ENCODE measurements around the gene CALML4.
A peak's percentile ranks its signal among the peaks of the same experiment; 100 is the strongest.
"Not testable (repeated sequence)": the region's sequence is repeated elsewhere in the genome, so short reads cannot be mapped to it uniquely, and the experiment has no call there.

CALML4 gene

DNA sequence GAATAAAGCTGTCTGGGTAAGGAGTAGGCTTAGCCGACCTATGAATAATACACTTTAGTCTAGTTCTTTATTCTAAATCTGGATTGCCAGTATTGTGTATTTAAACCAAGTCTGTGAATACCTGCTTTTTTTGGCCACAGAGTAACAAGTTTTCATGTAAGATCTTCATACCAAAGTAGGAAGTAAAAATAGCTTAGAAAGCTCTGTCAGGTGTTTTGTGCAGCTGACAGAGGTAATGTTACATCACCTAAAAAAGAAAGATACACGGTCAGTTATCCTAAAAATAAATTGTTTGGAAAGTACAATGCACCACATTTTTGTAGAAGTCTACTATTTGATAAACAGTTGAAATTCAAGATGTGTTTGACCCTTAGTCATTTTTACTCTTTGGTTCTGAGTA lies 16.5 kb downstream of the CALML4 start:
- H3K36me3 ChIP-seq (ENCODE audit: control insufficient read depth in 2 of 2, insufficient read depth in 2 of 2, low read length in 2 of 2) = peaks cover 8 to 14% of the 10 kb centered on the region in 2 donors
- H3K9ac ChIP-seq (ENCODE audit: low read length in 2 of 2) = peak overlapping the region in 1 of 2 donors; percentile 19
- peak overlapping the region in 1 of 2 donors; percentile 33 for H3K4me3 ChIP-seq (ENCODE audit: low read length in 2 of 2)
- peak overlapping the region; percentile 73 for H3K27ac ChIP-seq (ENCODE audit: low read length)
- H3K4me1 ChIP-seq (ENCODE audit: control insufficient read depth, insufficient read depth, low read length) = peaks cover 23% of the 10 kb centered on the region
- no peaks in the 10 kb centered on the region for H3K9me3 ChIP-seq (ENCODE audit: control insufficient read depth in 2 of 2, low read length in 2 of 2)
- H3K27me3 ChIP-seq (ENCODE audit: control insufficient read depth in 1 of 2, insufficient read depth in 2 of 2, low read length in 2 of 2) = no peaks in the 10 kb centered on the region

DNA sequence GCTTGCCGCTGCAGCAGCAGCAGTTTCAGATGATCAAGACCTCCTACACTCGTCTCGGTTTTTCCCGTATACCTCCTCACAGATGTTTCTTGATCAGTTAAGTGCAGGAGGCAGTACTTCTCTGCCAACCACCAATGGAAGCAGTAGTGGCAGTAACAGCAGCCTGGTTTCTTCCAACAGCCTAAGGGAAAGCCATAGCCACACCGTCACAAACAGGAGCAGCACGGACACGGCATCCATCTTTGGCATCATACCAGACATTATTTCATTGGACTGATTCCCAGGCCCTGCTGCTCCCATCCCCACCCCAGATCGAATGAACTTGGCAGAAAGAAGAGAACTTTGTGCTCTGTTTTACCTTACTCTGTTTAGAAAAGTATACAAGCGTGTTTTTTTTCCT lies 17.6 kb downstream of the CALML4 start:
- Histone ChIP-seq H3K9me3 (ENCODE audit: control insufficient read depth in 2 of 2, low read length in 2 of 2) (no peaks in the 10 kb centered on the region), H3K9ac (ENCODE audit: low read length in 2 of 2) (peak overlapping the region; percentile 42 to 60), H3K4me3 (ENCODE audit: low read length in 2 of 2) (peak overlapping the region; percentile 29 to 65), H3K27ac (ENCODE audit: low read length) (peak overlapping the region; percentile 73), H3K27me3 (ENCODE audit: control insufficient read depth in 1 of 2, insufficient read depth in 2 of 2, low read length in 2 of 2) (no peaks in the 10 kb centered on the region), H3K4me1 (ENCODE audit: control insufficient read depth, insufficient read depth, low read length) (peaks cover 16% of the 10 kb centered on the region), H3K36me3 (ENCODE audit: control insufficient read depth in 2 of 2, insufficient read depth in 2 of 2, low read length in 2 of 2) (peaks cover 10 to 18% of the 10 kb centered on the region in 2 donors)

DNA sequence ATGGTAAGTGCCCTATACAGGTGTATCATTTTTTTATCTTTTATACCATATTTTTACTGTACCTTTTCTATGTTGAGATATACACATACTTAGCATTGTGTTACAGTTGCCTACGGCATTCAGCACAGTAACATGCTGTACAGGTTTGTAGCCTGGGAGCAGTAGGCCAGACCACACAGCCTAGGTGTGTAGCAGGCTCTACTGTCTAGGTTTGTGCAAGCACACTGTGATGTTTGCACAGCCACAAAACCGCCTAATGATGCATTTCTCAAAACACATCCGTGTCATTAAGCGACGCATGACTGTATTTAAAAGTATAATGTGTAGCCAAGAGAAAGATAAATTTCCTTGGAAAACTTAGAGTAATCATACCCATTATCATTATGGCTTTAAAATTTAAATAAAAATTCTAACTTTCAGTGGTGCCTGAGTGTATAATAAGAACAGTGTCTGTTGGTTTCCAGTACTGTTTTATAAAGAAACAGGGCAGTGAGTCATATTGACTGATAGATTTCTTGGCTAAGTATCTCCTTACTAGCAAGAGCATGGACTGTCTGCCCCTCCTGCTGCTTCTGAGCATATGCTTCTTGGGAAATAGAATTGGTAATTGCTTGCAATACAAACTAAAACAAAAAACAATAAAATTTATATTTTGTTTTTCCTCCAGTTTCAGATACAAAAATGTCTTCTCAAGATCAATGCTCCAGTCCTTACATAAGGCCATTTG lies 18.3 kb downstream of the CALML4 start:
- H3K27ac ChIP-seq (ENCODE audit: low read length) = peak overlapping the region; percentile 73
- H3K4me1 ChIP-seq (ENCODE audit: control insufficient read depth, insufficient read depth, low read length) = peaks cover 13% of the 10 kb centered on the region
- H3K9ac ChIP-seq (ENCODE audit: low read length in 2 of 2) = peak overlapping the region in 1 of 2 donors; percentile 60
- no peaks in the 10 kb centered on the region for H3K9me3 ChIP-seq (ENCODE audit: control insufficient read depth in 2 of 2, low read length in 2 of 2)
- peak overlapping the region in 1 of 2 donors; percentile 29 for H3K4me3 ChIP-seq (ENCODE audit: low read length in 2 of 2)
- H3K27me3 ChIP-seq (ENCODE audit: control insufficient read depth in 1 of 2, insufficient read depth in 2 of 2, low read length in 2 of 2) = no peaks in the 10 kb centered on the region
- H3K36me3 ChIP-seq (ENCODE audit: control insufficient read depth in 2 of 2, insufficient read depth in 2 of 2, low read length in 2 of 2) = peaks cover 12 to 18% of the 10 kb centered on the region in 2 donors

DNA sequence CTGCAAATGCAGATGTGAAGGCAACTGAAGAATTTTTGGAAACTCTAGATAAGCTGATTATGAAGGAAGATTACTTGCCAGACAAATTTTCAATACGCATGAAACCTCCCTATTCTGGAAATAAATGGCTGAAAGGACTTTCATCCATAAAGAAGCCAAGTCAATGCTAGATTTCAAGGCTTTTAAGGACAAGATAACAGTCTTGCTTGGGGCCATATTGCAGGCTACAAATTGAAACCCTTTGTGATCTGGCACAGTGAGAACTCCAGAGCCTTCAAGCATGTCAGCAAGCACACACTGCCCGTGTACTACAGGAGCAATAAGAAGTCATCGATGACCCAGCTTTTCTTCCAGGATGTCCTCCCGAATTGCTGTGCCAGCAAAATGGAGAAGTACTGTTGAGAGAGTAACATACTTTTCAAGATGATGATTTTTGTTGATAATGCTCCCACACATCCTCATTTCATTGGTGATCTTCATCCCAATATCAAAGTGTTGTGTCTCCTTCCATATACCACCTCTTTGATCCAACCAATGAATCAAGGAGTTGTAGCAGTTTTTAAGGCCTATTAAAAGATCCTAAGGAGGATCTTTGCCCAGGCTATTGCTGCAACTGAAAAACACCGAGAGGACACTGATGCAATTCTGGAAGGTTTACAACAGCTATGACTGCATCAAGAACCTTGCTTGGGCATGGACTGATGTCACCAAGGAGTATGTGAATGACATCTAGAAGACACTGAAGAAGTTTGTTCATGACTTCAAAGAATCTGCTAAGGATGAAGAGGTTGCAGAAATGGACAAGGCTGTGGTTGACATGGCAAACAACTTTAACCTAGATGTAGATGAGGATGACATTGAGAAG lies 20.3 kb downstream of the CALML4 start:
- Histone ChIP-seq H3K36me3 (ENCODE audit: control insufficient read depth in 2 of 2, insufficient read depth in 2 of 2, low read length in 2 of 2) (peaks cover 19 to 22% of the 10 kb centered on the region in 2 donors), H3K9ac (ENCODE audit: low read length in 2 of 2) (no peak overlapping the region), H3K27me3 (ENCODE audit: control insufficient read depth in 1 of 2, insufficient read depth in 2 of 2, low read length in 2 of 2) (no peaks in the 10 kb centered on the region), H3K9me3 (ENCODE audit: control insufficient read depth in 2 of 2, low read length in 2 of 2) (no peaks in the 10 kb centered on the region), H3K4me3 (ENCODE audit: low read length in 2 of 2) (no peak overlapping the region), H3K4me1 (ENCODE audit: control insufficient read depth, insufficient read depth, low read length) (peaks cover 10% of the 10 kb centered on the region), H3K27ac (ENCODE audit: low read length) (no peak overlapping the region)

DNA sequence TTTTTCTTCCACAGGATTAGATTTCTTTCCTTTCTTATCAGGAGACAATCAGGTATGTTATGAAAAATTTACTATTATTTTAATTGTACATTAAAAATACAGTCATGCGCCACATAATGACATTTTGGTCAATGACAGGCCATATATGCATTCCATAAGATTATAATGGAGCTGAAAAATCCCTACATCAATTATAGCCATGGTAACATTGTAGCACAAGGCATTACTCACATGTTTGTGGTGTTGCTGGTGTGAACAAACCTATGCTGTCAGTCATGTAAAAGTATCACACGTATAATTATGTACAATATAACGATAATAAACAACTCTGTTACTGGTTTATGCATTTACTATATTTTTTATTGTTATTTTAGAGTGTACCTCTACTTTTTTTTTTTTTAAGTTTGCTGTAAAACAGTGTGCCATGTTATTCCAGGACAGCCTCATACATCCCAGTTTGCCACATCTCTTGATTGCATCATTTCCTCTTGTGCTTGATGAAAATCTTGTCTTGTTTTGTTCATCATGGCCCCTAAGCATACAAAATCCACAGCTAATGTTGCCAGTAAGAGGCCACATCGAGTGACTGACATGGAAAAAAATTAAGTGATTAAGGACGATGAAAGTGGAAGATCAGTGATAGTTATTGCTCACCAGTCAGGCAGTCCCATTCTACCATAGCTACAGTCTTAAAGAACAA lies 21.4 kb downstream of the CALML4 start:
- peaks cover 10% of the 10 kb centered on the region for H3K4me1 ChIP-seq (ENCODE audit: control insufficient read depth, insufficient read depth, low read length)
- no peak overlapping the region for H3K27ac ChIP-seq (ENCODE audit: low read length)
- H3K36me3 ChIP-seq (ENCODE audit: control insufficient read depth in 2 of 2, insufficient read depth in 2 of 2, low read length in 2 of 2) = peaks cover 19 to 22% of the 10 kb centered on the region in 2 donors
- H3K9me3 ChIP-seq (ENCODE audit: control insufficient read depth in 2 of 2, low read length in 2 of 2) = no peaks in the 10 kb centered on the region
- H3K9ac ChIP-seq (ENCODE audit: low read length in 2 of 2) = no peak overlapping the region
- no peaks in the 10 kb centered on the region for H3K27me3 ChIP-seq (ENCODE audit: control insufficient read depth in 1 of 2, insufficient read depth in 2 of 2, low read length in 2 of 2)
- no peak overlapping the region for H3K4me3 ChIP-seq (ENCODE audit: low read length in 2 of 2)

DNA sequence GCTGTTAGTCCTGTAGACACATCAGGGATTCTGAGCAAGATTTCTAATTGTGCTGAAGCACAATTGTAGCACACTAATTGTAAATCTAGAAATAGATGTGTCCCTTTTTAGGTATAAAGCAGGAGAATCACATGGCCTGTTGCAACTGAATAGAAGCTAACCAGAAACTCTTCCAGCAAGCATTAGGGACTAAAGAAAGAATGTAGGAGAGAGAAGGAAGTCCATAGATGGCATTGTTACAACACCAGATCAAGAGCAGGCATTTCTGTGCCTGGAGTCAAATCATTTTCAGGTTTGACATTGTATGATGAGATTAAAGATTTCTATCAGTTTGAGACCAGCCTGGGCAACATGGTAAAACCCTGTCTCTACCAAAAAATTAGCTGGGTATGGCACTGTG lies 27.4 kb downstream of the CALML4 start:
- Histone ChIP-seq H3K4me3 (ENCODE audit: low read length in 2 of 2) (no peak overlapping the region), H3K4me1 (ENCODE audit: control insufficient read depth, insufficient read depth, low read length) (no peaks in the 10 kb centered on the region), H3K27ac (ENCODE audit: low read length) (peak overlapping the region; percentile 43), H3K9ac (ENCODE audit: low read length in 2 of 2) (no peak overlapping the region), H3K36me3 (ENCODE audit: control insufficient read depth in 2 of 2, insufficient read depth in 2 of 2, low read length in 2 of 2) (peaks cover 15 to 28% of the 10 kb centered on the region in 2 donors), H3K27me3 (ENCODE audit: control insufficient read depth in 1 of 2, insufficient read depth in 2 of 2, low read length in 2 of 2) (no peaks in the 10 kb centered on the region), H3K9me3 (ENCODE audit: control insufficient read depth in 2 of 2, low read length in 2 of 2) (no peaks in the 10 kb centered on the region)

DNA sequence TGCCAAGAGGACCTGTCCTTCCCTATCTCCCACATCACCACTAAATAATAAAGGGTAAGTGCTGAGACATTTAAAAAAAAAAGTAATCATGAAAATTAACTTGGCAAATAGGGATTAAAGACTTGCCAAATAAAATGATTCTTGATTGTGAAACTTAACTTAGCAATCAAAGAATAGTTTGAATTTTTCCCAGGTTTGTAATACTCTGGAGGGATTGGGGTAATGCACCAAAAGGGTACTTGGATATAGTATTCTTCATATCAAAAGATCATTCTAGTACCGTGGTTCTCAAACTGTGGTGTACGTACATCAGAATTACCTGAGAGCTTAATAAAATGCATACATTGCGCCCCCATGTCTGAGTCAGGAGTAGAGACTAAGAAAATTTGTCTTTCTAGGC lies 28.5 kb downstream of the CALML4 start:
- Histone ChIP-seq H3K4me3 (ENCODE audit: low read length in 2 of 2) (no peak overlapping the region), H3K27ac (ENCODE audit: low read length) (no peak overlapping the region), H3K4me1 (ENCODE audit: control insufficient read depth, insufficient read depth, low read length) (no peaks in the 10 kb centered on the region), H3K36me3 (ENCODE audit: control insufficient read depth in 2 of 2, insufficient read depth in 2 of 2, low read length in 2 of 2) (peaks cover 12 to 26% of the 10 kb centered on the region in 2 donors), H3K27me3 (ENCODE audit: control insufficient read depth in 1 of 2, insufficient read depth in 2 of 2, low read length in 2 of 2) (no peaks in the 10 kb centered on the region), H3K9ac (ENCODE audit: low read length in 2 of 2) (no peak overlapping the region), H3K9me3 (ENCODE audit: control insufficient read depth in 2 of 2, low read length in 2 of 2) (no peaks in the 10 kb centered on the region)

DNA sequence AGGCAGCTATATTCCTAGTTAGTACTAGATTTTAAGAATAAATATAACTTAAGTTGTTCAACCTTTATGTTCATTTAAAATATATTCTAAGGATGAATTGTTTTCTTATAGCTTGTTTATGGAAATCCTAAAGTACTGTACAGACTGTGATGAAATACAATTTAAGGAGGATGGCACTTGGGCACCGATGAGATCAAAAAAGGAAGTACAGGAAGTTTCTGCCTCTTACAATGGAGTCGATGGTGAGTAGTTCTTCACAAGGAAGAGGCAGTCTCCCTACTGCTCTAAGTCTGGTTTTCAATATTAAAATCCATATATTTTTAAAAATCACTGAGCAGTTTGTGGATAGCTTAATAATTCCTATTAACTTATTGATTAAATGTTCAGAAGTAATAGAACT lies 29.6 kb downstream of the CALML4 start:
- H3K4me3 ChIP-seq (ENCODE audit: low read length in 2 of 2) = no peak overlapping the region
- no peaks in the 10 kb centered on the region for H3K4me1 ChIP-seq (ENCODE audit: control insufficient read depth, insufficient read depth, low read length)
- H3K9me3 ChIP-seq (ENCODE audit: control insufficient read depth in 2 of 2, low read length in 2 of 2) = no peaks in the 10 kb centered on the region
- no peak overlapping the region for H3K9ac ChIP-seq (ENCODE audit: low read length in 2 of 2)
- H3K27me3 ChIP-seq (ENCODE audit: control insufficient read depth in 1 of 2, insufficient read depth in 2 of 2, low read length in 2 of 2) = no peaks in the 10 kb centered on the region
- peaks cover 5 to 21% of the 10 kb centered on the region in 2 donors for H3K36me3 ChIP-seq (ENCODE audit: control insufficient read depth in 2 of 2, insufficient read depth in 2 of 2, low read length in 2 of 2)
- H3K27ac ChIP-seq (ENCODE audit: low read length) = no peak overlapping the region

DNA sequence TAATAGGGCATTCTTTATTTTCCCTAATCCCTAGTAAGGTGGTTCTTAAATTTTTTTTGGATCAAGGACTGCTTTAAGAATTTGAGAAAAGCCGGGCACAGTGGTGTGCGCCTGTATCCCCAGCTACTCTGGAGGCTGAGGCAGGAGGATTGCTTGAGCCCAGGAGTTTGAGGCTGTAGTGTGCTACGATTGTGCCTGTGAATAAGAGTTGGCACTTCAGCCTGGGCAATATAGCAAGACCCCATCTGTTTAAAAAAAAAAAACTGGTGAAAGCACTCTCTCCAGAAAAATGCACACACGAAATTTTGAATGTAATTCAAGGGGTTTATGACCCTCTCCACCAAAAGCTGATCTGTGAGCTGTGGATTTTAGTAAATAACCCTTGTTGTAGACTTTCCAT lies 32.0 kb downstream of the CALML4 start:
- H3K9me3 ChIP-seq (ENCODE audit: control insufficient read depth in 2 of 2, low read length in 2 of 2) = no peaks in the 10 kb centered on the region
- peaks cover 5 to 21% of the 10 kb centered on the region in 2 donors for H3K36me3 ChIP-seq (ENCODE audit: control insufficient read depth in 2 of 2, insufficient read depth in 2 of 2, low read length in 2 of 2)
- H3K4me3 ChIP-seq (ENCODE audit: low read length in 2 of 2) = no peak overlapping the region
- no peak overlapping the region for H3K27ac ChIP-seq (ENCODE audit: low read length)
- H3K27me3 ChIP-seq (ENCODE audit: control insufficient read depth in 1 of 2, insufficient read depth in 2 of 2, low read length in 2 of 2) = no peaks in the 10 kb centered on the region
- H3K4me1 ChIP-seq (ENCODE audit: control insufficient read depth, insufficient read depth, low read length) = no peaks in the 10 kb centered on the region
- no peak overlapping the region for H3K9ac ChIP-seq (ENCODE audit: low read length in 2 of 2)

DNA sequence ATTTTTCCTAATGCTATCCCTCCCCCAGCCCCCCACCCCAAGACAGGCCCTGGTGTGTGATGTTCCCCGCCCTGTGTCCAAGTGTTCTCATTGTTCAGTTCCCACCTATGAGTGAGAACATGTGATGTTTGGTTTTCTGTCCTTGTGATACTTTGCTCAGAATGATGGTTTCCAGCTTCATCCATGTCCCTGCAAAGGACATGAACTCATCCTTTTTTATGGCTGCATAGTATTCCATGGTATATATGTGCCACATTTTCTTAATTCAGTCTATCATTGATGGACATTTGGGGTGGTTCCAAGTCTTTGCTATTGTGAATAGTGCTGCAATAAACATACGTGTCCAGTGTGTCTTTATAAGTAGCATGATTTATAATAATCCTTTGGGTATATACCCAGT lies 33.1 kb downstream of the CALML4 start:
- H3K36me3 ChIP-seq (ENCODE audit: control insufficient read depth in 2 of 2, insufficient read depth in 2 of 2, low read length in 2 of 2) = peaks cover 5 to 17% of the 10 kb centered on the region in 2 donors
- not testable (repeated sequence) for H3K4me1 ChIP-seq (ENCODE audit: control insufficient read depth, insufficient read depth, low read length); H3K9me3 ChIP-seq (ENCODE audit: control insufficient read depth in 2 of 2, low read length in 2 of 2); H3K4me3 ChIP-seq (ENCODE audit: low read length in 2 of 2); H3K9ac ChIP-seq (ENCODE audit: low read length in 2 of 2); H3K27me3 ChIP-seq (ENCODE audit: control insufficient read depth in 1 of 2, insufficient read depth in 2 of 2, low read length in 2 of 2); H3K27ac ChIP-seq (ENCODE audit: low read length)
